IPS DF 19.7 (cell line): ENCODE results near the gene TASL.
"Not testable (repeated sequence)": the region's sequence is repeated elsewhere in the genome, so short reads cannot be mapped to it uniquely, and the experiment has no call there.

Experiments used
- DNase-seq: peaks from one replicate; pipeline ENCODE4 v3.0.0-alpha.2; 2013; ENCODE audit warnings: low read depth, low spot score

TASL gene

GRCh38 chrX:30576881-30577280 is 685 bp downstream of the TASL start:
- DNase-seq, result no peak

GRCh38 chrX:30573125-30573524 is 4.4 kb downstream of the TASL start:
- no peak for DNase-seq

GRCh38 chrX:30572678-30573077 is 4.9 kb downstream of the TASL start:
- no peak for DNase-seq

- DNase-seq, result no peak
Measured at GRCh38 chrX:30572004-30572403, 5.6 kb downstream of the TASL start.

GRCh38 chrX:30570505-30570904 is 7.1 kb downstream of the TASL start:
- DNase-seq, result no peak

GRCh38 chrX:30568136-30568535 is 9.4 kb downstream of the TASL start:
- DNase-seq, result no peak

GRCh38 chrX:30563070-30563469 is 14.5 kb downstream of the TASL start:
- not testable (repeated sequence) for DNase-seq

- DNase-seq, result no peak
Measured at GRCh38 chrX:30561191-30561590, 16.4 kb downstream of the TASL start.

- no peak for DNase-seq
Measured at GRCh38 chrX:30538271-30538670, 39.3 kb downstream of the TASL start.

- DNase-seq, result no peak
Measured at GRCh38 chrX:30533835-30534234, 43.7 kb downstream of the TASL start.

GRCh38 chrX:30533266-30533665 is 44.3 kb downstream of the TASL start:
- DNase-seq, result no peak

GRCh38 chrX:30530606-30531005 is 47.0 kb downstream of the TASL start:
- DNase-seq, result no peak

- DNase-seq, result no peak
Measured at GRCh38 chrX:30525732-30526131, 51.8 kb downstream of the TASL start.

GRCh38 chrX:30521440-30522182 is 56.0 kb downstream of the TASL start:
- DNase-seq, result no peak

- DNase-seq, result no peak
Measured at GRCh38 chrX:30513284-30513683, 64.3 kb downstream of the TASL start.
